ENCODE measurements around the gene TRABD2B.

TRABD2B gene

GRCh38 chr1:47883963-47884362 lies 113.2 kb downstream of the TRABD2B start:
- TF ChIP-seq REST (IDR thresholded peaks at IDR 0.05; ENCODE audit: insufficient read depth in 1 of 2, low read depth in 2 of 2, low read length in 2 of 2): no peak
- no peak for TF ChIP-seq FOXP2 (optimal IDR thresholded peaks at IDR 0.05; ENCODE audit: borderline replicate concordance, extremely low read depth, extremely low read length, insufficient read depth)
- TF ChIP-seq SIN3A (IDR thresholded peaks at IDR 0.05; ENCODE audit: borderline replicate concordance, insufficient read depth, low read length): no peak
- no peak for TF ChIP-seq POLR2AphosphoS5 (IDR thresholded peaks at IDR 0.05; ENCODE audit: low read depth, low read length)
- TF ChIP-seq TAF1 (IDR thresholded peaks at IDR 0.05; ENCODE audit: borderline replicate concordance, insufficient read depth, low read length): no peak

DNA sequence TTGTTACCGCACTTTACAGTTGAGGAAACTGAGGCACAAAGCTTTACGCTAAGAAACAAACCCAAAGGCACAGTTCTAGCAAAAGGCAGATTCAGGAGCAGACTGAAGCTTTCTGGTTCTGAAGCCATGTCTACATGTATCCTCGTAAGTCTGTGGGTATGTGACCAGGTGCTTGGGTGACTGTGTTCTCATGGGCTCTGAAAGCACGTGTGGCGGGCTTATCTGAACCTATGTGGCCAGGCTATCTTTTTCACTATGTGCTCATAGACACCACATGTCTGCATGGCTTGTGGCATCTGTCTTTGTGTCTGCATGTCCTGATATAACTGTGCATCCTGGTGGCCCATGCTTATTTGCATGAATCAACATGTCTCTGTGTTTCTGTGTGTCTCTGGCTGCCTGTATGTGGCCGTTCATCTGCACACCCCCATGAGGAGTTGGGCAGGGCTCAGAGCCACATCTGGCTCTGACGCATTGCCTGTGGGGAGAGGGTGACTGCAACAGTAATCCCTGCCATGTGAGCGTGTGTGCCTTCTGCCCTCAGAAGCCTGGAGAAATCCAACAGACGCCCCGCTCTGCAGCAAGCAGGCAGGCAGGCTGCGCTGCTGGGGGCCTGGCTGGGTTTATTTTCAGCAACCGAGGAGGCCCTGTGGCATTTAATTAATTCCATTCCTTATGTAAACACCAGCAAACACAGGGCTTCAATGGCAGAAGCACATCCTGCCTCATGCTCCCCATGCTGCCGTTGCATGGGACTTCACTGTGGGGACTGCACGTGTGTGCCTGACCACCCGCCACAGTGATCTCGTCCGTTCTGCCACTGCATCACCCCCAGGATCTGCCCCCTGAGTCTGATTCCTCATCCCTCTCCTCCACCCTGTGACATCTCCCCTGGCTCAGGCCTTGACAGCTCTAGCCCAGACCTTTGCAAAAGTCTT lies 115.4 kb downstream of the TRABD2B start:
- TF ChIP-seq REST (IDR thresholded peaks at IDR 0.05; ENCODE audit: insufficient read depth in 1 of 2, low read depth in 2 of 2, low read length in 2 of 2) (no peak), POLR2AphosphoS5 (IDR thresholded peaks at IDR 0.05; ENCODE audit: low read depth, low read length) (no peak), SIN3A (IDR thresholded peaks at IDR 0.05; ENCODE audit: borderline replicate concordance, insufficient read depth, low read length) (no peak), TAF1 (IDR thresholded peaks at IDR 0.05; ENCODE audit: borderline replicate concordance, insufficient read depth, low read length) (no peak), FOXP2 (optimal IDR thresholded peaks at IDR 0.05; ENCODE audit: borderline replicate concordance, extremely low read depth, extremely low read length, insufficient read depth) (no peak)

GRCh38 chr1:47876587-47876963 lies 120.6 kb downstream of the TRABD2B start:
- TF ChIP-seq REST (IDR thresholded peaks at IDR 0.05; ENCODE audit: insufficient read depth in 1 of 2, low read depth in 2 of 2, low read length in 2 of 2): no peak
- no peak for TF ChIP-seq POLR2AphosphoS5 (IDR thresholded peaks at IDR 0.05; ENCODE audit: low read depth, low read length)
- TF ChIP-seq FOXP2 (optimal IDR thresholded peaks at IDR 0.05; ENCODE audit: borderline replicate concordance, extremely low read depth, extremely low read length, insufficient read depth): no peak
- no peak for TF ChIP-seq SIN3A (IDR thresholded peaks at IDR 0.05; ENCODE audit: borderline replicate concordance, insufficient read depth, low read length)
- TF ChIP-seq TAF1 (IDR thresholded peaks at IDR 0.05; ENCODE audit: borderline replicate concordance, insufficient read depth, low read length): no peak

- no peak for TF ChIP-seq FOXP2 (optimal IDR thresholded peaks at IDR 0.05; ENCODE audit: borderline replicate concordance, extremely low read depth, extremely low read length, insufficient read depth)
- TF ChIP-seq SIN3A (IDR thresholded peaks at IDR 0.05; ENCODE audit: borderline replicate concordance, insufficient read depth, low read length): no peak
- TF ChIP-seq POLR2AphosphoS5 (IDR thresholded peaks at IDR 0.05; ENCODE audit: low read depth, low read length): no peak
- no peak for TF ChIP-seq REST (IDR thresholded peaks at IDR 0.05; ENCODE audit: insufficient read depth in 1 of 2, low read depth in 2 of 2, low read length in 2 of 2)
- TF ChIP-seq TAF1 (IDR thresholded peaks at IDR 0.05; ENCODE audit: borderline replicate concordance, insufficient read depth, low read length): no peak
These were observed 121.2 kb downstream of the TRABD2B start for GRCh38 chr1:47875831-47876586.

Measured in PFSK-1 (cell line).